HL-60/S4 treated with phorbol 12-myristate 13-acetate at 8.2 ng/mL for 4 days and 3 days (cell line): Measurements from ENCODE around the gene IL22RA1.

Experiments
- in situ Hi-C: fragments of 300-500 bp; cut with MboI; formaldehyde crosslinking; loops from 2 replicates; pipeline ENCODE4 v1.15.0; 2022; ENCODE audit warnings: low sequenced_read_pairs

The IL22RA1 gene, protein sequence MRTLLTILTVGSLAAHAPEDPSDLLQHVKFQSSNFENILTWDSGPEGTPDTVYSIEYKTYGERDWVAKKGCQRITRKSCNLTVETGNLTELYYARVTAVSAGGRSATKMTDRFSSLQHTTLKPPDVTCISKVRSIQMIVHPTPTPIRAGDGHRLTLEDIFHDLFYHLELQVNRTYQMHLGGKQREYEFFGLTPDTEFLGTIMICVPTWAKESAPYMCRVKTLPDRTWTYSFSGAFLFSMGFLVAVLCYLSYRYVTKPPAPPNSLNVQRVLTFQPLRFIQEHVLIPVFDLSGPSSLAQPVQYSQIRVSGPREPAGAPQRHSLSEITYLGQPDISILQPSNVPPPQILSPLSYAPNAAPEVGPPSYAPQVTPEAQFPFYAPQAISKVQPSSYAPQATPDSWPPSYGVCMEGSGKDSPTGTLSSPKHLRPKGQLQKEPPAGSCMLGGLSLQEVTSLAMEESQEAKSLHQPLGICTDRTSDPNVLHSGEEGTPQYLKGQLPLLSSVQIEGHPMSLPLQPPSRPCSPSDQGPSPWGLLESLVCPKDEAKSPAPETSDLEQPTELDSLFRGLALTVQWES

DNA sequence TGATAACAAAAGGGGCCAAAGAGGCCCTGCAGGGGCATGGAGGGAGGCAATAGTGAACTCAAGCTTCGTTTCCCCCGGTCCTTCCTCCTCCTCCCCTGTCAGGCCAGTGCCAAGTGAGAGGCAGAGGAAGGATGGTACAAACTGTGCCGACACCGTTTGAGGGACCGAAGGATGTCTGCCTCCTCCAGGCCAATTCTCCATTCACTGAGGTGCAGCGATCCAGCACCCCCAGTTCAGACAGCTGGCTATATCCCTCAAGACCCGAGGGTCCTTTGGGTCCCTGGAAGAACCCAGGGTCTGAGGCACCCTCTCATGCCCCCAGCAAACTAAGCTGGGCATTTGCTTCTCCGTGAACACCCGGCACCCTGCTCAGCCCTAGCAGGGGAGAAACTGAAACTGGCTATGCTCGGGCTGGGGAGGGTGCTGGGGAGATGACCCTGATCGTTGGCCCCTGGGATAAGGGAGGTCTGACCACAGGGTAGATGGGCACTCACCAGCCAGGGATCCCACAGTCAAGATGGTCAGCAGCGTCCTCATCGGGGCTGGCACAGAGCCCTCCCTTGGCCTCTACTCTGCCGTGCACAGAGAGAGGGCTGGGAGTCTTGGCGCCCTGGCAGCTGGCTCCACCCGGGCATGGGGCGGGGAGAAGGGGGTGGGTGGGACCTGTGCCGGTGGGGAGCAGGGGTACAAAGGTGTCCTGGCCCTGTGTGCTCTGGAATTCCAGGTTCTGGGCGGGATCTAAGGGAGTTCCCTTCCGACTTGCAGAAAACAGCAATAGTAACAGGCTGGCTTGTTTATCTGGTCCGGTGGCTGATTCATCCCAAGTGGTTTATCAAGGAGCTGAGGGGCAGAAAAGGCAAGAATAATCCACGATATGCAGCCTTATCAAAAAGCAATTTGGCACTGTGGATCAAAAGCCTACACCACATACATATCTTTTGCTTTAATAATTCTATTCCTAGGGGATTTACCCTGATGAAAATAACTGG lies at the start of gene IL22RA1:
Gene IL22RA1, minus strand, starts transcription at position 595 of the 989 bp plus-strand sequence. Its CDS starts 58 bp downstream, at position 537.
- in situ Hi-C loops = no loop called here

DNA sequence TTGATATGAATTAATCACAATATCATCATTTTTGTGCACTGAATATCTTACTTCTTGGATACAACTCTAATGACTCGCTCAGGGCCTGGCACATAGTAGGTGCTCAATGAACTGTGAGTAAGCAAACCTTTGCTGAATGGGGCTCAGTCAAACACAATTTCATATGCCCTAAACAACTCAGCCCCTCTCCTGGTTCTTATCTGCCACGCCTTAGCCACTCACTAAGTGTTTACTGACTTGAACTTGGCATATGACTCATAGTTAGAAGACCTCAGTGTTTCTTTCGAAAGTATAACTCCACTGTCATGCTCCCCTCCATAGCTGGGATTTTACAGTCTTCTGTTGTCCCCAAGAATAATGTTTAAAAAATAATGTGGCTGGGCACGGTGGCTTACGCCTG lies 48.9 kb upstream of the IL22RA1 start:
- in situ Hi-C loops = no loop called here

DNA sequence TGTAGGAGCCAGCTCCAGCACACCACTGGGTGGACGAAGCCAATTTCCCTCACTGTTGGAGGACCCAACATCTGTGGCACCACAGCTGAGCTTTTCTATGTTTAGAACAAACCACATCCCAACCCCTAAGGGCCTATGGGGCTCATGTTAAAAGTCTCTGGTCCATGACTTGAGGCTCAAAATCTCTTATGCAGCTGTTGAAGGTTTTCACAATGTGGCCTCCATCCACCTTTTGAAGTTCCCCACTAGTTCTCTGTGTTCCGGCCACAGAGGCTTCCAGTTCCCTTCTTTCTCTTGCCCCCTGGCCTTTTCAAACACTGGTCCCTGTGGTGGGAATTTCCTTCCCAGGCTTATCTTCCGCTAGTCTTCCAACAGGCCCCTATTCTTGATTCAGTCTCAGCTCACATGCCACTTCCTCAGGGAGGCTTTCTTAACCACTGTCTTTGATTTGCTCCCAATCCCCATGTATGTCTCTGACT lies 48.1 kb upstream of the IL22RA1 start:
- in situ Hi-C loops = no loop called here

DNA sequence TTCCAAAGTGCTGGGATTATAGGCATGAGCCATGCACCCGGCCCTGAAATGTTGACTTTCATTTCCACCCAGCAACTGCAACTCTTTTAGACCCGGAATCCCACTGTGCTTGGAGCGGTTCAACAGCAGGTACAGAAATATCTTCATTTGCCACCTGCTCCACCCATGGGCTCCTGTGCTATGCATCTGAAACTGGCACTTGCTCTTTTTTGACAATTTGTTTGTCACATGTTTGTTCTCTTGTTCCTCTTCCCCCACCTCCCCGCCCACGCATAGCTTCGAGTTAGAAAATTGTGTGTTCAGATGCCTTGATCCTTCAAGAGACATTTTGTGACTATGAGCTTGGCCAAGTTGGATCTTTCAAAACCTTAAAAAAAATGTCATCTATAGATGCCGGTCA lies 46.6 kb upstream of the IL22RA1 start:
- in situ Hi-C loops = no loop called here

DNA sequence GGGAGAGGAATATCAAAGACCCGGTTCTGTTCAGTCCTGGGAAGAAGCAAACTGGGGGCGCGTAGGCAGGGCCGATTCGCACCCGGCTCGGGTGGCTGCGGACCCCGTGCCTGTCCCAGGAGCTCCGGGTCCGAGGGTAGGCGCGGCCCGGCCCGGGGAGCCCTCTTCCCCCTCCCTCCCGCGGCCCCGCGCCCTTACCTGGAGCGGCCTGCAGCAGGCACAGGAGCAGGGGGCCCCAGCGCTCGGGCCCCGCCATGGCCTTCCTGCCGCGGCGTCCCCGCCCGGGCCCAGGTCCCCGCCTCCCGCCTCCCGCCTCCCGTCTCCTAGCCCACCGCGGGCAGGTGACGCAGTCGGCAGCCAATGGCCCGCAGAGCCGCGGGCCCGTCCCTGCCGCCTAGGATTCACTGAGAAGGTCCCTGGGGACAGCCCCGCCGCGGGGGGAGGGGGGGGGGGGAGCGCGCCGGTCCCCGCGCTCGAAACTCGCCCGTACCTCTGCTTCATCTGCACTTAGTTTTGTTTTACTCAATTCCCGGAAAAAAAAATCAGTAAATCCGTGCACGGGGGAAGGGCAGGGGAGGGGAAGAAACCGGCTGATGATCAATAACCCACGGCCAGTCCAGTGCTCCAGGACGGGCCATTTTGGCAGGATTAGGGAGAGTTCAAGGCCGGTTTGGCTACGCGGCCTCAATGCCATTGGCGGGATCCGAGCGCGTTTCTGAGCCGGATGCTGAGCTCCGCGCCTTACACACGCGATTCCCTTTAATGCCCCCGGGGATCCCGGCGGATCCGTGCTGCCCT lies 44.3 kb upstream of the IL22RA1 start, which contains the start of gene IFNLR1:
Gene IFNLR1, minus strand, starts transcription at position 297 of the 798 bp plus-strand sequence. Its CDS starts 41 bp downstream, at position 256.
- in situ Hi-C loops = no loop called here

DNA sequence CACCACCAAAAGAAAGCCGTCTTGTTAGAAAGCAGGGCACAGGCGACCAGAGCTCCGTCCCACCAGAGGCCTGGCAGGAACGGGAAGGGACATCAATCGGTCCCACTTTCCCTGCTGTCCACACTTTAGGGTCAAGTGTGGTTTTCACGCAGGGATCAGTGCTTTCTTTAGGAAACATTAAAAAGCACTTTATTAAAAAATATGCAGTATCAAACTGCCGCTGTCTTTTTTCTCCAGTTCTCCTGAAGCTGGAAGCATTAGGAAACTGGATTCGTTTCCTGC lies 43.7 kb upstream of the IL22RA1 start:
- in situ Hi-C loops = no loop called here

DNA sequence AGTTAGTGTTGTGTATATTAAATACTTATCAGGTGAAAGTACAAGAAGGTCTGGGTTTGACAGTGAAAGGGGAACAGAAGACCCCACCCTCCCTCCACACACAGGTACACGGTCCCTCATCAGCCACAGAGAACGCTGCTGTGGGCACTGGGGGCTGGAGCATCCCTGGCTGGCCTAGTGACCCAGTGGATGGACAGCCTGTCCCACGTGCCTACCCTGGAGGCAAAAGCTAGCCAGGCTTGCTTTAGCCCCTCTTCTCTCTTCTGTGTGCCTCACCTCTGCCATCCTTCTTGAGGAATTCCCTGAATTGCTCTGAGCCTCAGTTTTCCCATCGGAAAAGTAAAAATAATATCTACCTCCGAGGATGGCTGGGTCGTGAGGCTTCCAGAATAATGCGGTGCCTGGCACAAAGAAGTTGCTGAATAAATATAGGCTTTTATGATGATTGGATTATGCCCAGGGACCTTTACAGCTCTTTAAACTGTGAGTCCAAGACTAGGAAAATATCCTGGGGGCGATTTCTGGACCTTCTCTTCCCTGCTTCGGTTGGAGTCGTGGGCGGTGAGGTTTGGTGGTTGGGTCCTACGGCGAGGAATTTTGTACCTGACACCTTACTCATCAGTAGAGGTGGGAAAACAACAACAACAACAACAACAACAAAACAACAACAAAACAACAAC lies 43.2 kb upstream of the IL22RA1 start:
- in situ Hi-C loops = no loop called here

DNA sequence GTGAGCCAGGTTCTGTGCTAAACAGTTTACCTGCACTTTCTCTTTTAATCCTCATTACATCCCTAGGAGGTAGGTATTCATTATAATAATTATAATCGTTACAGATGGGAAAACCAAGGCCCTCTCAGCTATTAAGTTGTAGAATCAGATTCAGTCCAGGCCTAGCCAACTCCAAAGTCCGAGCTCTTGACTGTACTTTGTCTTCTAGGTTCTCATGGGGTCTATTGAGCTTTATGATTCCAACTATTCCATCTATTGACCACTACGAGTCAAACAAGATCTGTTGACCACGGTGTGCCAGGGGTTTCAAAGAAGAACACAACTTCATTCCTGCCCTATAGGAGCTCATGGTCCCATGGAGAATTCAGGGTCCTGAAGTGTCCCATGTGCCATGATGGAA lies 42.1 kb upstream of the IL22RA1 start:
- in situ Hi-C loops = no loop called here

DNA sequence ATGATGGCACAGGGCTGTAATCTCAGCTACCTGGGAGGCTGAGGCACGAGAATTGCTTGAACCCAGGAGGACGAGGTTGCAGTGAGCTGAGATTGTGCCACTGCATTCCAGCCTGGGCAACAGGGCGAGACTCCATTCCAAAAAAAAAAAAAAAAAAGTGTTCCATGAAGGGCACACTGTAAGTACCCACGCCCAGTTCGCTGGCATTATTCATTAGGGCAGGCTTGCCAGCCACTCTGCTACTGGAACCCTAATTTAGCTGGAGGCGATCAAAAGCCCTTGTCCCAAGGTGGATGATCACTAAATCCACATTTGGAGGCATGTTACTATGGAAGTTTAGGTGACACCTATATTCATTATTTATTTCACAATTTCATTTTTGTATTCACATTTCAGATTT lies 39.1 kb upstream of the IL22RA1 start:
- in situ Hi-C loops = no loop called here

DNA sequence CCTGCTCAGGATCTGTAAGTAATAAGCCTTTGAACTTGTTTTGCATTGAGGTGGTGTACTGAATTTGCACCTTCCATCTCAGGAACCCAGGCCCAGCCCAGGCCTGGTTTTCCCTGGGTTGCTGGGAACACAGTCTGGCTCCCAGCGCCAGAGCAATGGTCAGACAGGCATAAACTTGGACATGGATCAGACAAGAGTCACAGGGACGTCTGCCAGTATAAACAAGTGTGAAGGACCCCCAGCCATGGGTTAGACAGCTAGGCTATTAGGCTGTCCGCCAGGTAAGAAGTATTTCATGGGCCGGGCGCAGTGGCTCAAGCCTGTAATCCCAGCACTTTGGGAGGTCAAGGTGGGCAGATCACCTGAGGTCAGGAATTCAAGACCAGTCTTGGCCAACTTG lies 38.7 kb upstream of the IL22RA1 start:
- in situ Hi-C loops = no loop called here

DNA sequence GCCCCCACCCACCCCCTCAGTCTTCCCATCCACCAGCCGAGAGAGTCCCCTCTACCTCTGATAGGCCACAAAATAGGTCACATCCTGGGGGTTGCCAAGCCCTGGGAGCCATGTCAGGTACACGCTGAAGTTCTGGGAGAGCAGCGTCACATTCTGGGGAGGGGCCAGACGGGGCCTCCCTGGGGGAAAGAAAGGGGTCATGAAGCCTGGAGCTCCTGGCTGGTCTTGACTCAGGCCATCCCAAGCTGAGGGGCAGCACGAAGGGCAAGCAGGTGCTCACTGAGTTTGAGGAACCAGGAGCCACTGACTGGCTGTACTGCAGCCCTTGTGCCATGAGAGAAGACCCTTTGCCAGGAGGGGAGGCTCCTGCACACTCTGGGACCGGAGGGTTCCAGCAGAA lies 37.7 kb upstream of the IL22RA1 start:
- in situ Hi-C loops = no loop called here

DNA sequence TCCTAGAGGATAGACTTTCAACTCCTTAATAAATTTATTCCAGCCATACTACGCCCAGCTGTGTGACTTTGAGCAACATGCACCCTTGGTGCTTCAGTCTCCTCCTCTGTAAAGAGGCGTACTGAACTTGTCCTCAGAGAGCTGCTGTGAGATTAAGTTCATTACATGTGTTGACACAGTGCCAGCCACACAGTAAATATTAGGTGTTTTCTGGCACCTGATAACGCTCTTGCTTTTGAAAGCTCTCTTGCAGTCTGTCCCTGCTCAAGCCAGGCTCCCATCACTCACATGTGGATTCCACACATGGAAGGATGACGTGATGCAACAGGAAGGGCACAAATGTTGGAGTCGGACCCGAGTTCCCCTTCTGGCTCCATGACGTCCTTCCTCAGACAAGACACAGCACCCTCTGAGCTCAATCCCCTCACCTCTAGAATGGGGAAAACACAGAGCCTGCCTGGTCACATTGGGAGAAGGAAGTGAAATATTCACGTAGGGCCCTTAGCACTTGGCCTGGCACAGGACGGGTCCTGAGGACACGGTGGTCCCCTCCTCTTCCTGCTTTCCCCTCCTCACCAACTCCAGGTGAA lies 36.4 kb upstream of the IL22RA1 start:
- in situ Hi-C loops = no loop called here

DNA sequence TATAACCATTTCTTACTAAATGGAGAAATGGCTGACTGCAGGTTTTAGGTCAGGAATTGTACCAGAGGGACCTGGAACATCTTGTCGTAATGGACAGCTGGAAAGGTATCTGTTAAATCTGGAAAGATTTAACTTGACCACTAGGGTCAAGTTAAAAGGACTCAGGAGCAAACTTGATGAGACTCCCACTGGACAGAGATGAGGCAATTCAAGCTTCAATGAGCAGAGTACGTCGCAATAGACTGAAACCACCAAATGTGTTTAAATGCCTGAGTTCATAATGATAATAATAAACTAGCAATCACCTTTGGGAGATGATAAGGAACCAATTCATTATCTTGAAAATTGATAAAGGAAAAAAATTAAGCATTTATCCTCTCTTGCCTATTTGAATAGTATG lies 35.5 kb upstream of the IL22RA1 start:
- in situ Hi-C loops = no loop called here

DNA sequence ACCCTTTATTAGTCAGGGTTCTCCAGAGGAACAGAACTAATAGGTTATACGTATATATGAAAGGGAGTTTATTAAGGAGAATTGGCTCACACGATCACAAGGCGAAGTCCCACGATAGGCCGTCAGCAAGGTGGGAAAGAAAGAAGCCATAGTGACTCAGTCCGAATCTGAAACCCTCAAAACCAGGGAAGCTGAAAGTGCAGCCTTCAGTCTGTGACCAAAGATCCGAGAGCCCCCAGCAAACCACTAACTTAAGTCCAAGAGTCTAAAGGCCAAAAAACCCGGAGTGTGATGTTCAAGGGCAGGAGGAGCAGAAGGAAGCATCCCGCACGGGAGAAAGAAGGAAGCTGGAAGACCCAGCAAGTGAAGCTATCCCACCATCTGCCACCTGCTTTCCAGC lies 34.2 kb upstream of the IL22RA1 start:
- in situ Hi-C loops = no loop called here

DNA sequence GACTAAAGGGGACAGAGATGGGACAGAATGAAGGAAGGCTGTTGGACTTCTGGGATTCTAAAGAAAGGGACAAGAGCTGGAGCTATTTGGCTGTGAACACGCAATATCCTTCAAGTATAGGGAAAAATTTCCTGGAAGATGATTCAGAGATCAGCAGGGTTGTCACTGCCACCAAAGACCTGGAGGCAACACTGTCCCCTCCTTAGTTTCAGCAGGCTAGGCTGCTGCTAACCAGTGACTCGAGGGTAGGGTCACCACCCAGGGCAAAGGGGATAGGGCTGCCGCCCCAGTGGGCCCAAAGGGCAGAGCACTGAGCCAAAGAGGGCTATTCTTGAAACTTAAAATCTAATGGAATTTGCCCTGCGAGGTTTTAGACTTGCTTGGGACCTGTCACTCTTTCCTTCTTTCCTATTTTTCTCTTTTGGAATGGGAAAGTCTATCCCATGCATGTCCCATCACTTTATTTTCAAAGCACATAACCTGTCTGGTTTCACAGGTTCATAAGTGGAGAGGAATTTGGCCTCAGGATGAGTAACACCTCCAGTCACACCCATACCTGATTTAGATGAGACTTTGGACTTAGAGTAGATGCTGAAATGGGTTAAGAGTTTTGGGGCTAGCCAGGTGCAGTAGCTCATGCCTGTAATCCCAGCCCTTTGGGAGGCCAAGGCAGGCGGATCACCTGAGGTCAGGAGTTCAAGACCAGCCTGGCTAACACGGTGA lies 32.3 kb upstream of the IL22RA1 start:
- in situ Hi-C loops = no loop called here

DNA sequence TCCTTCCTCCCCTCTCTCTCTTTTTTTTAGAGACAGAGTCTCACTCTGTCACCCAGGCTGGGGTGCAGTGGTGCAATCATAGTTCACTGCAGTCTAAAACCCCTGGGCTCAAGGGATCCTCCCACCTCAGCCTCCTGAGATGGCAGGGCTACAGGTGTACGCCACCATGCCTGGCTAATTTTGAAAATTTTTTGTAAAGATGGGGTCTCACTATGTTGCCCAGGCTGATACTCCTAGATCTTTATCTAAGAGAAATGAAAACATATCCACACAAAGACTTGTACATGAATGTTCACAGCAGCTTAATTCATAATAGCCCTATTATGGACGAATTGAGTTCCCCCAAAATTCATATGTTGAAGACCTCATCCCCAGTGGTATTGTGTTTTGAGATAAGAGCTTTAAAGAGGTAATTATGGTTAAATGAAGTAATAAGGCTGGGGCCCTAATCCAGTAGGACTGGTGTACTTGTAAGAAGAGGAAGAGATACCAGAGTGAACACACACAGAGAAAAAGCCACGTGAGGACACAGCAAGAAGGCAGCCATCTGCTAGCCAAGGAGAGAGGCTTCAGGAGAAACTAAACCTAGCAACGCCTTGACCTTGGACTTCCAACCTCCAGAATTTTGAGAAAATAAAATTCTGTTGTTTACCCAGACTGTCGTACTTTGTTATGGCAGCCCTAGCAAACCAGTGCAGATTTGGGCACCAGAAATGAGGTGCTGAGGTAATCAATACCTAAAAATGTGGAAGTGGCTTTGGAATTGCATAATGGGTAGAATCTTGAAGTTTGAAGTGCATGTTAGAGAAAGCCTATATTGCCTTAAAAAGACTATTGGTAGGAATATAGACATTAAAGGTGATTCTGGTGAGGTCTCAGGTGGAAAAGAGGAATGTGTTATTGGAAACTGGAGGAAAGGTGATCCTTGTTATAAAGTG lies 31.0 kb upstream of the IL22RA1 start:
- in situ Hi-C loops = no loop called here

DNA sequence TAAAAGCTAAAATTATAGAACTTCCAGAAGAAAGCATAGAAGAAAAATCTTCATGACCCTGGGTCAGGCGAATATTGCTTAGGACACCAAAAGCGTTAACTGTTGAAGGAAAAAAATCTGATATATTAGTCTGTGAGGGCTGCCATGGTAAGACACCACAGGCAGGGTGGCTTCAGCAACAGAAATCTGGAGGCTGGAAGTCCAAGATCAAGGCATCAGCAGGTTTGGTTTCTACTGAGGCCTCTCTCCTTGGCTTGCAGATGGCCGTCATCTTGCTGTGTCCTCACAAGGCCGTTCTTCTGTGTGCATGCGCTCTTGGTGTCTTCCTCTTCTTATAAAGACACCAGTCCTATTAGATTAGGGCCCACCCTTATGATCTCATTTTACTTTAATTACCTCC lies 29.7 kb upstream of the IL22RA1 start:
- in situ Hi-C loops = no loop called here

DNA sequence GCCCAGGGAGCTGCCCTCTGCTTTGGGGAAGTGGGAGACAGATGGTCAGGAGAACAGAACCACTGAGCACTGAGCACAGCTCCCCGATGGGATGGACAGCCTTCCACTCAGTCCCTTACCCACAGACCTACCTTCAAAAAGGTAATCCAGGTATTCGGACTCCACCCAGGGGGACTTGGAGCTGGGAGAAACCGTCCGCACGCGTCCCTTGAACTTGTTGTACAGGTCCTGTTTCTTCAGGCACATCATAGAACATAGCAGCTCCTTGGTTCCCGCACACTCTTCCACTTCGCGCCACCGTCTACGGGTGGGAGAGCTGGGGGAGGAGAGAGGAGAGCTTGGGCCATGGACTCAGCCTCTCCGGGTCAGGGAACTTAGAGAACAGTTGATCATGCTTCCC lies 26.3 kb upstream of the IL22RA1 start:
- in situ Hi-C loops = no loop called here
